HG03565 (cell line): ENCODE data around the gene DDX25.

Experiments
- ATAC-seq: cut with Tn5 transposase; IDR thresholded peaks from one replicate; pipeline ENCODE4 v1.9.1; 2021; ENCODE audit warnings: mild to moderate bottlenecking, moderate library complexity; ENCODE audit not compliant: unreplicated experiment

DDX25 gene

GRCh38 chr11:125948278-125949051, 44.2 kb downstream of the DDX25 start:
- ATAC-seq: no peak

GRCh38 chr11:125949271-125950177, 45.2 kb downstream of the DDX25 start:
- no peak for ATAC-seq

GRCh38 chr11:125950178-125950490, 45.8 kb downstream of the DDX25 start:
- no peak for ATAC-seq

- no peak for ATAC-seq
These were observed 46.7 kb downstream of the DDX25 start for GRCh38 chr11:125950696-125951651.

GRCh38 chr11:125951731-125952130, 47.4 kb downstream of the DDX25 start:
- no peak for ATAC-seq

- ATAC-seq: no peak
These were observed 48.3 kb downstream of the DDX25 start for GRCh38 chr11:125952559-125952958.

GRCh38 chr11:125952973-125953372, 48.7 kb downstream of the DDX25 start:
- no peak for ATAC-seq

GRCh38 chr11:125953401-125953935, 49.2 kb downstream of the DDX25 start:
- ATAC-seq: no peak

GRCh38 chr11:125954123-125954944, 50.0 kb downstream of the DDX25 start:
- no peak for ATAC-seq

GRCh38 chr11:125954945-125955640, 50.8 kb downstream of the DDX25 start:
- no peak for ATAC-seq

GRCh38 chr11:125955856-125956255, 51.5 kb downstream of the DDX25 start:
- no peak for ATAC-seq

GRCh38 chr11:125956391-125957134, 52.3 kb downstream of the DDX25 start:
- no peak for ATAC-seq

GRCh38 chr11:125957618-125958332, 53.5 kb downstream of the DDX25 start:
- ATAC-seq: no peak

- no peak for ATAC-seq
These were observed 54.6 kb downstream of the DDX25 start for GRCh38 chr11:125958872-125959400.

GRCh38 chr11:125959511-125959910, 55.2 kb downstream of the DDX25 start:
- ATAC-seq: no peak

- no peak for ATAC-seq
These were observed 55.6 kb downstream of the DDX25 start for GRCh38 chr11:125959931-125960330.

- ATAC-seq: no peak
These were observed 56.5 kb downstream of the DDX25 start for GRCh38 chr11:125960771-125961170.

- ATAC-seq: no peak
These were observed 63.2 kb downstream of the DDX25 start for GRCh38 chr11:125967515-125967914.
